ENCODE results near the gene FRYL. TPM values are rescaled to one million over a fixed set of nuclear protein-coding genes. Genes with fewer than 3 reads are reported as not detected.
"Not testable (repeated sequence)": the region's sequence is repeated elsewhere in the genome, so short reads cannot be mapped to it uniquely, and the experiment has no call there.

FRYL gene
- total RNA-seq, 1 donor from 2014 or later = 50.0 TPM

- no peaks in the 10 kb centered on the region for H3K9me3 Mint-ChIP-seq
- H3K27me3 Mint-ChIP-seq = no peaks in the 10 kb centered on the region
- no peak overlapping the region for H3K4me3 Mint-ChIP-seq
- no peak for DNase-seq (ENCODE audit: extremely low spot score, unreplicated experiment)
- no peak for TF ChIP-seq CTCF (conservative IDR thresholded peaks at IDR 0.05)
- no peak overlapping the region for H3K27ac Mint-ChIP-seq
- H3K36me3 Mint-ChIP-seq = peaks cover 15% of the 10 kb centered on the region
- peaks cover 5% of the 10 kb centered on the region for H3K4me1 Mint-ChIP-seq (ENCODE audit: unreplicated experiment)
Observed at GRCh38 chr4:48720459-48720858, 59.6 kb downstream of the FRYL start.

GRCh38 chr4:48718818-48719465 is 61.1 kb downstream of the FRYL start:
- Mint-ChIP-seq H3K4me3 (no peak overlapping the region), H3K9me3 (no peaks in the 10 kb centered on the region), H3K36me3 (peaks cover 15% of the 10 kb centered on the region), H3K27ac (no peak overlapping the region), H3K27me3 (no peaks in the 10 kb centered on the region), H3K4me1 (ENCODE audit: unreplicated experiment) (no peaks in the 10 kb centered on the region)
- no peak for DNase-seq (ENCODE audit: extremely low spot score, unreplicated experiment)
- no peak for TF ChIP-seq CTCF (conservative IDR thresholded peaks at IDR 0.05)

- peaks cover 15% of the 10 kb centered on the region for H3K36me3 Mint-ChIP-seq
- not testable (repeated sequence) for H3K27me3 Mint-ChIP-seq; H3K9me3 Mint-ChIP-seq; DNase-seq (ENCODE audit: extremely low spot score, unreplicated experiment); H3K27ac Mint-ChIP-seq; H3K4me1 Mint-ChIP-seq (ENCODE audit: unreplicated experiment); H3K4me3 Mint-ChIP-seq
Observed at GRCh38 chr4:48716285-48716684, 63.8 kb downstream of the FRYL start.

GRCh38 chr4:48710446-48711209 is 69.5 kb downstream of the FRYL start:
- H3K9me3 Mint-ChIP-seq = peaks cover 4% of the 10 kb centered on the region
- peaks cover 22% of the 10 kb centered on the region for H3K36me3 Mint-ChIP-seq
- no peak for DNase-seq (ENCODE audit: extremely low spot score, unreplicated experiment)
- H3K4me3 Mint-ChIP-seq = no peak overlapping the region
- no peaks in the 10 kb centered on the region for H3K4me1 Mint-ChIP-seq (ENCODE audit: unreplicated experiment)
- no peaks in the 10 kb centered on the region for H3K27me3 Mint-ChIP-seq
- no peak for TF ChIP-seq CTCF (conservative IDR thresholded peaks at IDR 0.05)
- H3K27ac Mint-ChIP-seq = no peak overlapping the region

- no peak for DNase-seq (ENCODE audit: extremely low spot score, unreplicated experiment)
- Mint-ChIP-seq H3K36me3 (peaks cover 22% of the 10 kb centered on the region), H3K4me1 (ENCODE audit: unreplicated experiment) (no peaks in the 10 kb centered on the region), H3K9me3 (peaks cover 4% of the 10 kb centered on the region), H3K27ac (no peak overlapping the region), H3K4me3 (no peak overlapping the region), H3K27me3 (no peaks in the 10 kb centered on the region)
- TF ChIP-seq CTCF (conservative IDR thresholded peaks at IDR 0.05) = no peak
Observed at GRCh38 chr4:48709901-48710300, 70.2 kb downstream of the FRYL start.

GRCh38 chr4:48708610-48709009 is 71.5 kb downstream of the FRYL start:
- no peak for TF ChIP-seq CTCF (conservative IDR thresholded peaks at IDR 0.05)
- H3K27ac Mint-ChIP-seq = no peak overlapping the region
- no peaks in the 10 kb centered on the region for H3K27me3 Mint-ChIP-seq
- peaks cover 4% of the 10 kb centered on the region for H3K9me3 Mint-ChIP-seq
- no peaks in the 10 kb centered on the region for H3K4me1 Mint-ChIP-seq (ENCODE audit: unreplicated experiment)
- peaks cover 22% of the 10 kb centered on the region for H3K36me3 Mint-ChIP-seq
- H3K4me3 Mint-ChIP-seq = no peak overlapping the region
- DNase-seq (ENCODE audit: extremely low spot score, unreplicated experiment) = no peak
